GM12865 (cell line): ENCODE measurements around the gene OR4N2.
"Not testable (repeated sequence)": the region's sequence is repeated elsewhere in the genome, so short reads cannot be mapped to it uniquely, and the experiment has no call there.

Experiments used
- DNase-seq: peaks from one replicate; pipeline ENCODE4 v3.0.0; 2010; ENCODE audit warnings: low read depth
- H3K4me3 ChIP-seq: 2 replicates; pipeline ENCODE4 v1.5.1; 2011; ENCODE audit warnings: mild to moderate bottlenecking, low read depth, low read length, control low read depth
- CTCF ChIP-seq: IDR thresholded peaks from 2 replicates; pipeline ENCODE4 v1.5.1; 2011; ENCODE audit warnings: low read length, control low read depth, low read depth, inconsistent platforms; ENCODE audit not compliant: insufficient read depth; ENCODE audit errors: missing control alignments

The OR4N2 gene

DNA sequence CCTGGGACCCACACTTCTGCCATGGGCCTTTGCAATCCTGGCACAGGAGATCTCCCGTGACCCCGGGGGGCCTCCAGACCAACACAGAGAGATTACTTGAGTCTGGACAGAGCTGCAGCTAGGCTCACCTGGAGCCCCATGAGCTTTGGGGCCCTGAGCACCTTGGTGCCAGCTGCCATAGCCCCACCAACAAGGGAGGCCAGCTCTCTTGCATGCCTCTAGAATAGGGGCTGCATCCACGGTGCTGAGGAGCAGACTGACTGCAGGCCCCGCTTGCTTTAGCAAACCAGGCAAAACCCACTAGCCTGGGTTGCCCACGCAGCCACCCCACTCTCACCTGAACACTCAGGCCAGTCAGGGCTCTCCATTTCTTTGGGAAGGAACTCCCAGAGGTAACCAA is 3.7 kb upstream of the OR4N2 start:
- no peak overlapping the region for H3K4me3 ChIP-seq
- DNase-seq = no peak
- TF ChIP-seq CTCF = no peak

- no peak for DNase-seq
- no peak overlapping the region for H3K4me3 ChIP-seq
- no peak for TF ChIP-seq CTCF
Observed at GRCh38 chr14:19800282-19801117, 3.1 kb upstream of the OR4N2 start.

- DNase-seq = no peak
- no peak for TF ChIP-seq CTCF
- H3K4me3 ChIP-seq = no peak overlapping the region
Observed at GRCh38 chr14:19801118-19801464, 2.5 kb upstream of the OR4N2 start.

- H3K4me3 ChIP-seq, DNase-seq: not testable (repeated sequence)
Observed at GRCh38 chr14:19813171-19813920, 9.8 kb downstream of the OR4N2 start.

- DNase-seq, H3K4me3 ChIP-seq: not testable (repeated sequence)
Observed at GRCh38 chr14:19819879-19820278, 16.3 kb downstream of the OR4N2 start.

DNA sequence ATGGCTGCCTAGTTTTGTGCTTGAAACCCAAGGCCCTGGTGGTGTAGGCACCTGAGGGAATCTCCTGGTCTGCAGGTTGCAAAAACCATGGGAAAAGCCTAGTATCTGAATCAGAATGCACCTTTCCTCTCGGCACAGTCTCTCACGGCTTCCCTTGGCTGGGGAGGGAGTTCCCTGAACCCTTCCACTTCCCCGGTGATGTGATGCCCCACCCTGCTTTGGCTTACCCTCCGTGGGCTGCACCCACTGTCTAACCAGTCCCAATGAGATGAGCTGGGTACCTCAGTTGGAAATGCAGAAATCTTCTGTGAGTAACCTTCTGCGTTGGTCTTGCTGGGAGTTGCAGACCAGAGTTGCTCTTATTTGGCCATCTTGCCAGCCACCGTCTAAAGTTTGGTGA is 17.4 kb downstream of the OR4N2 start:
- DNase-seq, H3K4me3 ChIP-seq: not testable (repeated sequence)

DNA sequence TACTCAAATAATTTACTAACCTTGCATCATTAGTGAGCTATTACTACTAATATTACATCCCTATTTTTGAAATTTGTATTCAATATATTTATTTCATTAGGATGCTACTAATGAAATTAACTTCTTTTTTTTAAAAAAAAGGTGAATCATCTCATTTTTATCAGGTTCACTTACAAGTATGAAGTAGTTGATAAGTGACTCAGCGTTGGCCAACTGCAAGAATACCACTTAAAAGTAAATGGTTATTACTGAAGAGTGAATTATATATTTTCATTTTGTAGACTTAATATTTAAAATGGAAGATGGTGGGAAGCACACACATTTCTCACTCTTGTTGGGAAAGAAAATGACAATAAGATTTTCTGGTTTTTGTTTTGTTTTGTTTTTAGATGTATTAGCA is 19.6 kb downstream of the OR4N2 start:
- no peak for TF ChIP-seq CTCF
- H3K4me3 ChIP-seq = no peak overlapping the region
- DNase-seq = no peak

GRCh38 chr14:19823765-19824164 is 20.2 kb downstream of the OR4N2 start:
- no peak overlapping the region for H3K4me3 ChIP-seq
- TF ChIP-seq CTCF = no peak
- DNase-seq = no peak

GRCh38 chr14:19827626-19828244 is 24.2 kb downstream of the OR4N2 start:
- H3K4me3 ChIP-seq, DNase-seq: not testable (repeated sequence)
